GM06990 (cell line): ENCODE results near the gene S100A7A.

Experiments
- DNase-seq: peaks from one replicate; pipeline ENCODE4 v3.0.0-alpha.2; 2011; ENCODE audit not compliant: insufficient read length; ENCODE audit errors: extremely low read depth
- H3K27me3 ChIP-seq: replicated peaks from 2 replicates; pipeline ENCODE4 v1.6.0; 2011; ENCODE audit warnings: low read length; ENCODE audit not compliant: control insufficient read depth, insufficient read depth
- H3K36me3 ChIP-seq: 2 replicates; pipeline ENCODE4 v1.5.1; 2011; ENCODE audit warnings: low read length; ENCODE audit not compliant: control insufficient read depth, insufficient read depth
- H3K4me3 ChIP-seq: replicated peaks from 2 replicates; pipeline ENCODE4 v1.5.1; 2011; ENCODE audit warnings: low read depth, mild to moderate bottlenecking, control low read depth, low read length
- TF ChIP-seq, protein P1 (sequence below): IDR thresholded peaks from 2 replicates; pipeline ENCODE4 v1.5.1; 2011; ENCODE audit warnings: low read length, control low read depth, mild to moderate bottlenecking, inconsistent platforms; ENCODE audit not compliant: insufficient read depth, poor library complexity, severe bottlenecking

The S100A7A gene

GRCh38 chr1:153372571-153372970 lies 43.7 kb upstream of the S100A7A start:
- TF ChIP-seq, protein P1, sequence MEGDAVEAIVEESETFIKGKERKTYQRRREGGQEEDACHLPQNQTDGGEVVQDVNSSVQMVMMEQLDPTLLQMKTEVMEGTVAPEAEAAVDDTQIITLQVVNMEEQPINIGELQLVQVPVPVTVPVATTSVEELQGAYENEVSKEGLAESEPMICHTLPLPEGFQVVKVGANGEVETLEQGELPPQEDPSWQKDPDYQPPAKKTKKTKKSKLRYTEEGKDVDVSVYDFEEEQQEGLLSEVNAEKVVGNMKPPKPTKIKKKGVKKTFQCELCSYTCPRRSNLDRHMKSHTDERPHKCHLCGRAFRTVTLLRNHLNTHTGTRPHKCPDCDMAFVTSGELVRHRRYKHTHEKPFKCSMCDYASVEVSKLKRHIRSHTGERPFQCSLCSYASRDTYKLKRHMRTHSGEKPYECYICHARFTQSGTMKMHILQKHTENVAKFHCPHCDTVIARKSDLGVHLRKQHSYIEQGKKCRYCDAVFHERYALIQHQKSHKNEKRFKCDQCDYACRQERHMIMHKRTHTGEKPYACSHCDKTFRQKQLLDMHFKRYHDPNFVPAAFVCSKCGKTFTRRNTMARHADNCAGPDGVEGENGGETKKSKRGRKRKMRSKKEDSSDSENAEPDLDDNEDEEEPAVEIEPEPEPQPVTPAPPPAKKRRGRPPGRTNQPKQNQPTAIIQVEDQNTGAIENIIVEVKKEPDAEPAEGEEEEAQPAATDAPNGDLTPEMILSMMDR = no peak
- Histone ChIP-seq H3K36me3 (no peaks in the 10 kb centered on the region), H3K27me3 (peaks cover 2% of the 10 kb centered on the region), H3K4me3 (no peak overlapping the region)
- no peak for DNase-seq

- TF ChIP-seq, protein P1 = no peak
- H3K27me3 ChIP-seq = peaks cover 2% of the 10 kb centered on the region
- DNase-seq = no peak
Observed at GRCh38 chr1:153374071-153374470, 42.2 kb upstream of the S100A7A start.

GRCh38 chr1:153375511-153375910 lies 40.8 kb upstream of the S100A7A start, which contains the start of gene S100A12:
TSS of gene S100A12 (minus strand) at chr1:153375621. CDS start at chr1:153374592, 1,029 bp downstream.
- Histone ChIP-seq H3K27me3 (no peaks in the 10 kb centered on the region; the same call in none of the 2 replicates), H3K4me3 (no peak within 1 kb of the TSS), H3K36me3 (no peaks in the 10 kb centered on the region)
- TF ChIP-seq, protein P1 = no peak
- no peak for DNase-seq

More at GRCh38 chr1:153374071-153374470, 42.2 kb upstream of the S100A7A start:
- no peaks in the 10 kb centered on the region for H3K36me3 ChIP-seq
- H3K4me3 ChIP-seq = no peak overlapping the region

DNA sequence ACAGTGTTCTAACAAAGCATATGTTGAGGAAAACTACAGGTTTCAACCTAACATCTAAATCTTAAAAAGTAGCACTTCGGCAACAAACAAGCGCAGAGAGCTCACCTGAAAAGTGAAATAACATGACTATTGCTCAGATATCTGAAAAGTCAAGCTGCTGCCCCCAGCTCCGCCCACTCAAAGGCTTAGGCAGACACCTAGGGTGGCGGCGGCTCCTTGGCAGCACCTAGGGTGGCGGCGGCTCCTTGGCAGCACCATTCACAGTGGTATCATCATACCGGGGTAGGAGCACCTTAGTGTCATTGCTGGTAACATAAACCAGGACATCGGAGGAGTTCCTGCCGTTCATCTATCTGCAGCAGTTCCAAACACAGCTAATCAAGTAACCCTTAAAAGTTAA lies 36.7 kb upstream of the S100A7A start:
- DNase-seq = no peak
- Histone ChIP-seq H3K27me3 (no peaks in the 10 kb centered on the region), H3K36me3 (no peaks in the 10 kb centered on the region), H3K4me3 (no peak overlapping the region)
- TF ChIP-seq, protein P1 = no peak

- no peak for DNase-seq
- H3K36me3 ChIP-seq = no peaks in the 10 kb centered on the region
- TF ChIP-seq, protein P1 = no peak
- no peaks in the 10 kb centered on the region for H3K27me3 ChIP-seq
- no peak overlapping the region for H3K4me3 ChIP-seq
Observed at GRCh38 chr1:153380711-153381110, 35.6 kb upstream of the S100A7A start.
